HK-2 (cell line): ENCODE measurements around the gene BID.
"Not testable (repeated sequence)": the region's sequence is repeated elsewhere in the genome, so short reads cannot be mapped to it uniquely, and the experiment has no call there.

Source experiments
- DNase-seq: peaks from one replicate; pipeline ENCODE4 v3.0.0-alpha.2; 2018; ENCODE audit not compliant: unreplicated experiment

The BID gene

GRCh38 chr22:17703811-17704210 lies 70.5 kb downstream of the BID start:
- no peak for DNase-seq

- DNase-seq = no peak
These were observed 73.5 kb downstream of the BID start for GRCh38 chr22:17700778-17701177.

GRCh38 chr22:17699696-17700340 lies 74.5 kb downstream of the BID start:
- DNase-seq = no peak

- DNase-seq = no peak
These were observed 75.3 kb downstream of the BID start for GRCh38 chr22:17698948-17699347.

- DNase-seq = not testable (repeated sequence)
These were observed 76.0 kb downstream of the BID start for GRCh38 chr22:17698276-17698675.

- DNase-seq = not testable (repeated sequence)
These were observed 77.1 kb downstream of the BID start for GRCh38 chr22:17697196-17697595.

- DNase-seq = no peak
These were observed 78.3 kb downstream of the BID start for GRCh38 chr22:17695986-17696385.

- no peak for DNase-seq
These were observed 79.5 kb downstream of the BID start for GRCh38 chr22:17694752-17695151.

- DNase-seq = no peak
These were observed 80.1 kb downstream of the BID start for GRCh38 chr22:17694193-17694592.

GRCh38 chr22:17692841-17693240 lies 81.4 kb downstream of the BID start:
- no peak for DNase-seq

GRCh38 chr22:17684245-17684644 lies 90.0 kb downstream of the BID start:
- DNase-seq = no peak
